SH-SY5Y (cell line): ENCODE results near the gene CD28.

Experiments
- GATA2 ChIP-seq: IDR thresholded peaks from 2 replicates; pipeline ENCODE4 v1.6.1; 2011; ENCODE audit warnings: mild to moderate bottlenecking, low read depth, low read length
- GATA3 ChIP-seq: IDR thresholded peaks from 2 replicates; pipeline ENCODE4 v1.6.1; 2011; ENCODE audit warnings: low read depth, mild to moderate bottlenecking, low read length, moderate library complexity

Gene CD28

DNA sequence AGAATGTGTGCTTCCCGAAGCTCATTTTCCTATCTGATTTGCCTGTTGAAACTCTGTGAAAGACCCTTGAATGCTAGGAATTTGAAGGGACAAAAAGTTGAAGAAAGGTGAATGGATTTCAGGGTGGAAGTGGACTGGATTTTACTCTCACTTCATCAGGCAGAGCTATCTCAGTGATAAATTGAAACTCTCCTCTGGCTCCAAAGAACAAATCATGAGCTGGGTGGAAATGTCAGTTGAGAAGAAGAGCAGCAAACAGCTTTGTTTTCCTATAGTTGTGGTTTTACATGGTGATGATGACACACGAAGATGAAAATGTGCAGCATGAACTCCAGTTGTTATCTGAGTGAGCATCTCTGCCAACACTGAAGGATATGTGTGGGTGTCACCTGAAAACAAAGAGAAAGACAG lies 34.4 kb downstream of the CD28 start:
- TF ChIP-seq GATA3 (no peak), GATA2 (no peak; the same call in 1 of the 2 replicates)

DNA sequence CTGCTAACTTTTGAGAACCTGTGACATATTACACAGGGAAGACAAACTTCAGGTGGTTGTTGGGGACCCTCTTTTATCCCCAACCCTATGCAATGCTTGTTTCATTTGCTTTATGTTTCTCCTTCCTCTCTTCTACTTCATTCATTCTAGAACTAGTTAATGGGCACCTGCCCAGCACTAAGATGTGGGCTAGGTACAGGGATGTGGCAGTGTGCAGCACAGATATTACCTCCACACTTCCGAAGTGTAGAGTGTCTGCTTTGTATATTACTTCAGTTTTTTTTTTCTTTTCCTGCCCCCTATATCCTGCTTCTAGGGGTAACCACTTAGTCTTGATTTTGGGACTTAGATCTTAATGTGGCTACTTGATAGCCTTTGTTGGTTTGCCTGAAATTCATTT lies 35.1 kb downstream of the CD28 start:
- no peak for TF ChIP-seq GATA2
- TF ChIP-seq GATA3 = no peak

- TF ChIP-seq GATA3 (no peak), GATA2 (no peak)
Measured at GRCh38 chr2:203743441-203743981, 37.1 kb downstream of the CD28 start.

- TF ChIP-seq GATA3 = no peak
- no peak for TF ChIP-seq GATA2
Measured at GRCh38 chr2:203744091-203744490, 37.7 kb downstream of the CD28 start.

DNA sequence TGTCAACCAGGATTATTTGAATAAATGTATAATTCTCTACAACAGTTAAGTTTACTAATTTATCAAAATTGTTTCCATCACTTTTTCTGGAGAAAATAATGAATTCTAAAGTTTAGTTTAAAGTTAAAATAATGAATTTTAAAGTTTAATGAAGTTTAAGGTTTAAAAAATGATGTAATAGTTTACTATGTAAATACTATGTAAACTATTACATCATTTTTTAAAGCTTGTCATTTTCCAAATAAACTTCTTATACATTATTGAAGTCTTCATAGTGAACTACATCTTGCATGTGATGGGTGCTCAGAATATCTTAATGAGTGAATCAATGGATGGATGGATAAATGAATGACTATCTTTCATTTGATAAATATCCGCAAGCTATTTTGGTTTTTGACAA lies 38.8 kb downstream of the CD28 start:
- TF ChIP-seq GATA2 (no peak), GATA3 (no peak)

- TF ChIP-seq GATA2 (no peak), GATA3 (no peak)
Measured at GRCh38 chr2:203748331-203749126, 42.1 kb downstream of the CD28 start.

DNA sequence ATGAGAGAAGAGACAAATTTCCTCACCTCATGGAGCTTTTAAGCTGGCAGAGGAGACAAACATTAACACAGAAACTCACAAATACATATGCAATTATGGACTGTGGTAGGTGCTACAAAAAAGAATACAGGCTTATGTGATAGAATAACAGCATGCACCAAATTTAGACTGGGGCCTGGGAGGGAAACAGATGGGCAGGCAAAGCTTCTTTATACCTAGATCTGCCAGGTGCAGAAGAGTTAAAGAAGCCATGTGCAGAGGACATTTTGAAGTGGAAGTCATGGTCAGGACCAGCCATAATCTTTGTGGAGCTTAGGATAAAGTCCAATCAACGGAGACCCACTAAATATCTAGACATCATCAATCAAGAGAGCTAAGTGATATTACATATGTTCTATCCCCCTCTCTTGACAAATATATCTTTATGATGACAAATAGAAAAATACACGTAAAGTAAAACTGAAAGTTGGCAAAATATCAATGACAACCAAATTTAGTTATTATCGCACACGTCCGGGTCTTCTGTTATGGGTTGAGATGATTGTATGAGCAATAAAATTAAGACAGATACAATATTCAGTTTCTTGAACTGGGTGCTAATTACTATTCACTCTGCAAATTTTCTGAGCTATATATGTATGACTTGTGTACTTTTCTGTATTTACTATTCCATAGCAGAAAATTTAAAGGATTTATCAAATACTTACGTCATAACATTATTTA lies 44.1 kb downstream of the CD28 start:
- no peak for TF ChIP-seq GATA2
- TF ChIP-seq GATA3 = no peak

- TF ChIP-seq GATA3 (no peak), GATA2 (no peak)
Measured at GRCh38 chr2:203751685-203752271, 45.3 kb downstream of the CD28 start.

- no peak for TF ChIP-seq GATA2
Measured at GRCh38 chr2:203756161-203756560, 49.7 kb downstream of the CD28 start.

GRCh38 chr2:203758841-203759689 lies 52.6 kb downstream of the CD28 start:
- no peak for TF ChIP-seq GATA2
- TF ChIP-seq GATA3 = no peak

DNA sequence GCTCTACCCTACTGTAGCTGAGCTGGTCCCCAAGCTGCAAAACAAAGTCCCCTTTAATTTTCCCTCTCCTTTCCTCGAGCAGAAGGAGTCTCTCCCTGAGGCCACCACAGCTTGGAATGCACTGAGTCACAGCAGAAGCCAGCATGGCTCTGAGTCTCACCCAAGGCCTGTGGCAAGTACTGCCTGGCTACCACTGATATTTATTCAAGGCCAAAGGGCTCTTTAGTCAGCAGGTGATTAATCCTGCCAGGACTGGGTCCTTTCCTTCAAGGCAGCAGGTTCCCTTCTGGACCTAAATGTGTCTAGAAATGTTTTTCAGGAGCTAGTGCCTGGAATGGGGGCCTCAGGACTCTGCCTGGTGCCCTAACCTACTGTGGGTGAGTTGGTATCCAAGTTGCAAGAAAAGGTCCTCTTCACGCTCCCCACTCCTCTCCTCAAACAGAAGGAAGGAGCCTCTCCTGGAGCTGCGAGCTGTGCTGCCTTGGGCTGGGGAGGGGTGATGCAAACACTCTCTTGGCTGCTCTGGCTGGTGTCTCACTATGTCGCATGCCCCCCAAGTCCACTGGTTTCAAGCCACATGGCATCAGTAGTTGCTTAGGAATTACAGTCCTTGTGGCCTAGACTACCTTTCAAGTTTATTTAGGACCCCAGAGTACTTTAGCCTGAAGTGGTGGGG lies 53.4 kb downstream of the CD28 start:
- TF ChIP-seq GATA3 (no peak), GATA2 (no peak)

DNA sequence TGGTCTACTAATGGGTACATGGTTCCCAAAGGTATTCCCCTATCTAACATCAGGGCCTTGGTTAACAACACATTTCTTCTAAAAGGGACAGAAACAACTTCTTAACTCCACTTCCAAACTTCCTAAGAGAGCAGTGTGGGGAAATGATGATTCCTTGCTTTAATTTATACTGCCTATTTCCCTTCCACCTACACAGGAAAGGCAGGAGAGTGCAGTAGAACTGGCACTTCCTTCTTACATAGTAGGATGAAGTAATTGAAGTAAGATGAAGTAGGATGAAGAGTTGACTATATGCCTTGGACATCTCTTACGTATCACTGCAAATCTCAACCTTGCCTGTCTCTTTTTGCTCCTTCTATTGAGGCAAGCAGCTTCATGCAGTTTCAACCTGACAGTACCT lies 54.7 kb downstream of the CD28 start:
- TF ChIP-seq GATA2 (no peak), GATA3 (no peak)

- TF ChIP-seq GATA2 = no peak
- TF ChIP-seq GATA3 = no peak
Measured at GRCh38 chr2:203763241-203763937, 57.0 kb downstream of the CD28 start.
